HCT116 (cell line): ENCODE measurements around the gene GOLM1. TPM values are rescaled to one million over a fixed set of nuclear protein-coding genes. Genes with fewer than 3 reads are reported as not detected.

Experiments used
- ATAC-seq: fragments of 200-7000 bp; cut with Tn5 transposase; 2 replicates; pipeline ENCODE4 v1.9.1; 2020; ENCODE audit warnings: mild to moderate bottlenecking, moderate library complexity
- BruUV-seq: library from RNA; stranded (reverse); fragments of 400-500 nt; replicated peaks from 2 replicates; lab custom pipeline; 2021; lab: Mats Ljungman, UMichigan
- CTCF ChIA-PET: fragments of 300-600 bp; sonication (Branson Sonifier 250); formaldehyde crosslinking; loops from one replicate; lab custom pipeline; 2021; ENCODE audit warnings: antibody characterized with exemption; lab: Charles Lee
- POLR2A ChIA-PET: fragments of 300-600, 350-600 bp; sonication (Branson Sonifier 250); formaldehyde crosslinking; loops from one replicate; lab custom pipeline; 2021; ENCODE audit warnings: antibody characterized with exemption; lab: Charles Lee
- RAD21 ChIA-PET, 2 experiments: fragments of 300-600 bp; sonication (Branson Sonifier 250); formaldehyde crosslinking; loops; one replicate each; lab custom pipeline; 2023; ENCODE audit warnings: low total read pairs in 2 of 2; ENCODE audit not compliant: uncharacterized antibody in 2 of 2, unreplicated experiment in 2 of 2, low non-redundant PET in 1 of 2; lab: Charles Lee
- DNase-seq: peaks from one replicate; pipeline ENCODE4 v3.0.0-alpha.2; 2010; ENCODE audit warnings: low read depth, low spot score
- H2AFZ ChIP-seq: fragments of 200-600 bp; shearing (Covaris generic), sonication (generic); 2 replicates; pipeline ENCODE4 v1.6.1; 2017; ENCODE audit warnings: low read depth, mixed run types, mixed read lengths, antibody characterized with exemption, low read length; ENCODE audit not compliant: poor library complexity, severe bottlenecking
- H3K27ac ChIP-seq: 2 replicates; pipeline ENCODE4 v1.5.1; 2012; ENCODE audit warnings: low read depth, low read length
- H3K27me3 ChIP-seq: fragments of 200-600 bp; sonication (generic); 2 replicates; pipeline ENCODE4 v1.6.1; 2016; ENCODE audit warnings: mixed run types, low read length, mixed read lengths; ENCODE audit not compliant: insufficient read depth
- H3K36me3 ChIP-seq, 2 experiments: fragments of 200-500 bp in 1 of 2; fragments of 200-600 bp in 1 of 2; sonication (Bioruptor generic) in 1 of 2; sonication (generic) in 1 of 2; 2 replicates each; pipeline versions ENCODE4 v1.5.1 to v1.6.1; 2014 to 2016; ENCODE audit warnings: low read length in 2 of 2, inconsistent platforms in 1 of 2, mixed read lengths in 1 of 2, mixed run types in 1 of 2; ENCODE audit not compliant: insufficient read depth in 2 of 2, control insufficient read depth in 1 of 2
- H3K4me1 ChIP-seq, 2 experiments: fragments of 200-600 bp in 1 of 2; sonication (generic) in 1 of 2; 2 replicates each; pipeline versions ENCODE4 v1.5.1 to v1.6.1; 2012 to 2017; ENCODE audit warnings: low read length in 2 of 2, inconsistent platforms in 1 of 2, mild to moderate bottlenecking in 1 of 2, mixed read lengths in 1 of 2, mixed run types in 1 of 2, moderate library complexity in 1 of 2; ENCODE audit not compliant: insufficient read depth in 2 of 2, control insufficient read depth in 1 of 2
- H3K4me2 ChIP-seq: fragments of 200-600 bp; sonication (generic); 2 replicates; pipeline ENCODE4 v1.6.1; 2017; ENCODE audit warnings: mixed run types, low read length, mixed read lengths
- H3K4me3 ChIP-seq, 2 experiments: fragments of 200-600 bp in 1 of 2; sonication (generic) in 1 of 2; replicated peaks in 1 of 2; 2 replicates each; pipeline ENCODE4 v1.5.1; 2011 to 2016; ENCODE audit warnings: low read length in 2 of 2, control low read depth in 1 of 2, low read depth in 1 of 2, mild to moderate bottlenecking in 1 of 2, mixed read lengths in 1 of 2, mixed run types in 1 of 2
- H3K79me2 ChIP-seq: fragments of 200-600 bp; sonication (generic); 2 replicates; pipeline ENCODE4 v1.6.1; 2017; ENCODE audit warnings: mild to moderate bottlenecking, mixed run types, low read length, moderate library complexity, mixed read lengths; ENCODE audit not compliant: insufficient read depth
- H3K9ac ChIP-seq: fragments of 200-600 bp; sonication (generic); 2 replicates; pipeline ENCODE4 v1.6.1; 2016; ENCODE audit warnings: low read length, mixed read lengths
- H3K9me2 ChIP-seq: fragments of 200-600 bp; sonication (generic), shearing (Covaris generic); 2 replicates; pipeline ENCODE4 v1.6.1; 2017; ENCODE audit warnings: mixed run types, mild to moderate bottlenecking, moderate library complexity; ENCODE audit not compliant: insufficient read depth
- H3K9me3 ChIP-seq, 2 experiments: fragments of 200-500 bp in 1 of 2; fragments of 200-600 bp in 1 of 2; sonication (Bioruptor generic) in 1 of 2; sonication (generic) in 1 of 2; 2 replicates each; pipeline ENCODE4 v1.6.1; 2014 to 2017; ENCODE audit warnings: low read length in 2 of 2, mixed read lengths in 2 of 2, inconsistent platforms in 1 of 2, low read depth in 1 of 2, mild to moderate bottlenecking in 1 of 2, mixed run types in 1 of 2, moderate library complexity in 1 of 2; ENCODE audit not compliant: control insufficient read depth in 1 of 2, insufficient read depth in 1 of 2
- H4K20me1 ChIP-seq: fragments of 200-600 bp; sonication (generic), shearing (Covaris generic); 2 replicates; pipeline ENCODE4 v1.6.1; 2017; ENCODE audit warnings: mixed run types, mild to moderate bottlenecking, moderate library complexity; ENCODE audit not compliant: insufficient read depth
- EGR1 ChIP-seq: IDR thresholded peaks from 2 replicates; pipeline ENCODE4 v1.6.1; 2012; ENCODE audit warnings: low read depth
- EZH2phosphoT487 ChIP-seq: fragments of 200-600 bp; IDR thresholded peaks from 2 replicates; pipeline ENCODE4 v1.6.1; 2018; ENCODE audit warnings: antibody characterized with exemption, borderline replicate concordance
- FOSL1 ChIP-seq: IDR thresholded peaks from 2 replicates; pipeline ENCODE4 v1.6.1; 2012; ENCODE audit warnings: low read depth
- JUND ChIP-seq: IDR thresholded peaks from 2 replicates; pipeline ENCODE4 v1.6.1; 2012
- RAD21 ChIP-seq: IDR thresholded peaks from 2 replicates; pipeline ENCODE4 v1.6.1; 2012; ENCODE audit warnings: low read depth, mild to moderate bottlenecking
- ZFX ChIP-seq: fragments of 450-650 bp; IDR thresholded peaks from 2 replicates; pipeline ENCODE4 v1.6.1; 2017
- intact Hi-C: fragments of 100-400 bp; cut with micrococcal nuclease; formaldehyde crosslinking; loops from 2 replicates; pipeline ENCODE4 v1.10.0; 2022
- total RNA-seq: library from RNA; stranded (reverse); gene quantifications from one replicate; pipeline ENCODE4 v1.2.1, GENCODE V29; 2021; ENCODE audit not compliant: unreplicated experiment
- TF ChIP-seq, protein P1 (sequence below), 3 experiments: fragments of 200-600 bp in 1 of 3; sonication (generic) in 1 of 3; IDR thresholded peaks in 2 of 3; conservative IDR thresholded peaks in 1 of 3; 2 replicates each; pipeline ENCODE4 v1.5.1; 2012 to 2017; ENCODE audit warnings: low read depth in 2 of 3, low read length in 2 of 3, antibody characterized with exemption in 1 of 3, borderline replicate concordance in 1 of 3, control low read depth in 1 of 3, mild to moderate bottlenecking in 1 of 3, mixed read lengths in 1 of 3, mixed run types in 1 of 3, moderate library complexity in 1 of 3; ENCODE audit not compliant: insufficient read depth in 1 of 3
- TF ChIP-seq, protein P2 (sequence below): IDR thresholded peaks from 2 replicates; pipeline ENCODE4 v1.6.1; 2011; ENCODE audit warnings: mild to moderate bottlenecking, low read length, moderate library complexity; ENCODE audit not compliant: insufficient replicate concordance; ENCODE audit errors: extremely low read depth
- TF ChIP-seq, protein P3 (sequence below): IDR thresholded peaks from 2 replicates; pipeline ENCODE4 v1.6.1; 2012
- TF ChIP-seq, protein P4 (sequence below): IDR thresholded peaks from 2 replicates; pipeline ENCODE4 v1.6.1; 2012; ENCODE audit warnings: low read depth

GOLM1 gene
- total RNA-seq, 1 experiment from 2014 or later: 69.8 TPM

DNA sequence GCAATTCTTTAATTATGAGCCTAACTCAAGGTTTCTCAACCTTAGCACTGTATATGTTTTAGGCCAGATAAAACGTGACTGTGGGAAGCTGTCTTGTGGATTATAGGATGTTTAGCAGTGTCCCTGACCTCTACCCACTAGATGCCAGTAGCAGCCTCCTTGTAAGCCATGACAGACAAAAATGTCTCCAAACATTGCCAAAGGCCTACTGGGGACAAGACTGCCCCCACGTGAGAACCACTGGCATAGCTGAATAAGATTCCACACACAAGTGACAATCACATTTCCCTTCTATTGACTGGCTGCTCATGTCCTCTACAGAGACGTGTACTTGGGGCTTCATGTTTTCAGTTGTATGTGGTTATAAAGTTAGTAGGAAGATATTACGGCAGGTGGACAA is 55.4 kb downstream of the GOLM1 start:
- H3K4me2 ChIP-seq: no peak overlapping the region
- BruUV-seq: no TSS peak
- RAD21 ChIA-PET: no interaction called here
- no peak overlapping the region for H2AFZ ChIP-seq
- no peak overlapping the region for H3K9ac ChIP-seq
- H3K27me3 ChIP-seq: no peaks in the 10 kb centered on the region
- H3K36me3 ChIP-seq: 0 out of 4 replicates have a peak, but pooled peaks cover 0 to 2% of the 10 kb centered on the region in 2 experiments
- no peaks in the 10 kb centered on the region for H3K4me1 ChIP-seq
- no peaks in the 10 kb centered on the region for H3K79me2 ChIP-seq
- POLR2A ChIA-PET: no interaction called here
- no peak for TF ChIP-seq FOSL1
- TF ChIP-seq EGR1: no peak
- TF ChIP-seq RAD21: peak; percentile 51
- TF ChIP-seq, protein P1, sequence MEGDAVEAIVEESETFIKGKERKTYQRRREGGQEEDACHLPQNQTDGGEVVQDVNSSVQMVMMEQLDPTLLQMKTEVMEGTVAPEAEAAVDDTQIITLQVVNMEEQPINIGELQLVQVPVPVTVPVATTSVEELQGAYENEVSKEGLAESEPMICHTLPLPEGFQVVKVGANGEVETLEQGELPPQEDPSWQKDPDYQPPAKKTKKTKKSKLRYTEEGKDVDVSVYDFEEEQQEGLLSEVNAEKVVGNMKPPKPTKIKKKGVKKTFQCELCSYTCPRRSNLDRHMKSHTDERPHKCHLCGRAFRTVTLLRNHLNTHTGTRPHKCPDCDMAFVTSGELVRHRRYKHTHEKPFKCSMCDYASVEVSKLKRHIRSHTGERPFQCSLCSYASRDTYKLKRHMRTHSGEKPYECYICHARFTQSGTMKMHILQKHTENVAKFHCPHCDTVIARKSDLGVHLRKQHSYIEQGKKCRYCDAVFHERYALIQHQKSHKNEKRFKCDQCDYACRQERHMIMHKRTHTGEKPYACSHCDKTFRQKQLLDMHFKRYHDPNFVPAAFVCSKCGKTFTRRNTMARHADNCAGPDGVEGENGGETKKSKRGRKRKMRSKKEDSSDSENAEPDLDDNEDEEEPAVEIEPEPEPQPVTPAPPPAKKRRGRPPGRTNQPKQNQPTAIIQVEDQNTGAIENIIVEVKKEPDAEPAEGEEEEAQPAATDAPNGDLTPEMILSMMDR (IDR thresholded peaks at IDR 0.05 in 2 of 3, conservative IDR thresholded peaks at IDR 0.05 in 1 of 3; ENCODE audit: borderline replicate concordance in 1 of 3, insufficient read depth in 1 of 3, low read depth in 2 of 3, low read length in 2 of 3): peak; percentile 42 to 61 (median 47); a peak in 5 of 6 replicates
- intact Hi-C loops: no loop called here
- no peaks in the 10 kb centered on the region for H3K9me3 ChIP-seq
- H4K20me1 ChIP-seq: no peaks in the 10 kb centered on the region
- DNase-seq (peak; percentile 7), ATAC-seq (peak; percentile 68)
- H3K4me3 ChIP-seq: no peak overlapping the region
- CTCF ChIA-PET: interaction anchor here (0.9 to 1.2 kb wide), 2 partner anchors 158 to 196 kb away, joined by 3 to 4 read pairs; no protein-coding TSS in a partner anchor
- H3K27ac ChIP-seq: no peak overlapping the region
- H3K9me2 ChIP-seq: no peaks in the 10 kb centered on the region

DNA sequence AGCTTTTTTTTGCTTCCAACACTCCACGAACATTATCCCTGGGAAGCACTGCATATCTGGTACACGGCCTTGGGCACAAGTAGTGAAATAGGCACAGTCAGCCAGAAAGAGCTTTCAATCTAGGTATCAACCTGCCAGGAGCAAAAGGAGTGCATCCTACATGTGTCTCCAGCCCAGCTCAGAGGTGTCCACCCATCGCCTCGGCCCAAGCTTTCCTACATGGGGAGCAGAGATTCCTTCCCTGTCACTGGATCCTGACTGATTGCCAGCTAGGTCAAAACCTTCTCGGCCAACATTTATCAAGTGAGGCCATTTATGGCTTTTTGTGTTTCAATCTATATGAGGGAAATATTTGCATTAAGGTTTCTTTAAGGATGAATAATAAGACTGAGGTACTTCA is 55.8 kb downstream of the GOLM1 start:
- Histone ChIP-seq H3K36me3 (0 out of 4 replicates have a peak, but pooled peaks cover 0 to 2% of the 10 kb centered on the region in 2 experiments), H3K79me2 (no peaks in the 10 kb centered on the region; the same call in 1 of the 2 replicates), H3K4me2 (no peak overlapping the region), H3K9me3 (no peaks in the 10 kb centered on the region), H3K9ac (no peak overlapping the region), H3K9me2 (no peaks in the 10 kb centered on the region), H4K20me1 (no peaks in the 10 kb centered on the region), H3K4me1 (no peaks in the 10 kb centered on the region), H3K27ac (no peak overlapping the region), H3K4me3 (no peak overlapping the region), H3K27me3 (no peaks in the 10 kb centered on the region)
- BruUV-seq: no TSS peak
- DNase-seq (no peak), ATAC-seq (no peak)
- ChIA-PET RAD21 (no interaction called here), POLR2A (no interaction called here), CTCF (interaction anchor here (0.7 to 1.2 kb wide), 2 partner anchors 159 to 195 kb away, joined by 3 to 4 read pairs; no protein-coding TSS in a partner anchor)
- intact Hi-C loops: no loop called here
- TF ChIP-seq ZFX (no peak), EZH2phosphoT487 (no peak), JUND (no peak)
- TF ChIP-seq, protein P2, sequence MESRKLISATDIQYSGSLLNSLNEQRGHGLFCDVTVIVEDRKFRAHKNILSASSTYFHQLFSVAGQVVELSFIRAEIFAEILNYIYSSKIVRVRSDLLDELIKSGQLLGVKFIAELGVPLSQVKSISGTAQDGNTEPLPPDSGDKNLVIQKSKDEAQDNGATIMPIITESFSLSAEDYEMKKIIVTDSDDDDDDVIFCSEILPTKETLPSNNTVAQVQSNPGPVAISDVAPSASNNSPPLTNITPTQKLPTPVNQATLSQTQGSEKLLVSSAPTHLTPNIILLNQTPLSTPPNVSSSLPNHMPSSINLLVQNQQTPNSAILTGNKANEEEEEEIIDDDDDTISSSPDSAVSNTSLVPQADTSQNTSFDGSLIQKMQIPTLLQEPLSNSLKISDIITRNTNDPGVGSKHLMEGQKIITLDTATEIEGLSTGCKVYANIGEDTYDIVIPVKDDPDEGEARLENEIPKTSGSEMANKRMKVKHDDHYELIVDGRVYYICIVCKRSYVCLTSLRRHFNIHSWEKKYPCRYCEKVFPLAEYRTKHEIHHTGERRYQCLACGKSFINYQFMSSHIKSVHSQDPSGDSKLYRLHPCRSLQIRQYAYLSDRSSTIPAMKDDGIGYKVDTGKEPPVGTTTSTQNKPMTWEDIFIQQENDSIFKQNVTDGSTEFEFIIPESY: no peak
- TF ChIP-seq, protein P3, sequence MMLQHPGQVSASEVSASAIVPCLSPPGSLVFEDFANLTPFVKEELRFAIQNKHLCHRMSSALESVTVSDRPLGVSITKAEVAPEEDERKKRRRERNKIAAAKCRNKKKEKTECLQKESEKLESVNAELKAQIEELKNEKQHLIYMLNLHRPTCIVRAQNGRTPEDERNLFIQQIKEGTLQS: no peak
- TF ChIP-seq, protein P4, sequence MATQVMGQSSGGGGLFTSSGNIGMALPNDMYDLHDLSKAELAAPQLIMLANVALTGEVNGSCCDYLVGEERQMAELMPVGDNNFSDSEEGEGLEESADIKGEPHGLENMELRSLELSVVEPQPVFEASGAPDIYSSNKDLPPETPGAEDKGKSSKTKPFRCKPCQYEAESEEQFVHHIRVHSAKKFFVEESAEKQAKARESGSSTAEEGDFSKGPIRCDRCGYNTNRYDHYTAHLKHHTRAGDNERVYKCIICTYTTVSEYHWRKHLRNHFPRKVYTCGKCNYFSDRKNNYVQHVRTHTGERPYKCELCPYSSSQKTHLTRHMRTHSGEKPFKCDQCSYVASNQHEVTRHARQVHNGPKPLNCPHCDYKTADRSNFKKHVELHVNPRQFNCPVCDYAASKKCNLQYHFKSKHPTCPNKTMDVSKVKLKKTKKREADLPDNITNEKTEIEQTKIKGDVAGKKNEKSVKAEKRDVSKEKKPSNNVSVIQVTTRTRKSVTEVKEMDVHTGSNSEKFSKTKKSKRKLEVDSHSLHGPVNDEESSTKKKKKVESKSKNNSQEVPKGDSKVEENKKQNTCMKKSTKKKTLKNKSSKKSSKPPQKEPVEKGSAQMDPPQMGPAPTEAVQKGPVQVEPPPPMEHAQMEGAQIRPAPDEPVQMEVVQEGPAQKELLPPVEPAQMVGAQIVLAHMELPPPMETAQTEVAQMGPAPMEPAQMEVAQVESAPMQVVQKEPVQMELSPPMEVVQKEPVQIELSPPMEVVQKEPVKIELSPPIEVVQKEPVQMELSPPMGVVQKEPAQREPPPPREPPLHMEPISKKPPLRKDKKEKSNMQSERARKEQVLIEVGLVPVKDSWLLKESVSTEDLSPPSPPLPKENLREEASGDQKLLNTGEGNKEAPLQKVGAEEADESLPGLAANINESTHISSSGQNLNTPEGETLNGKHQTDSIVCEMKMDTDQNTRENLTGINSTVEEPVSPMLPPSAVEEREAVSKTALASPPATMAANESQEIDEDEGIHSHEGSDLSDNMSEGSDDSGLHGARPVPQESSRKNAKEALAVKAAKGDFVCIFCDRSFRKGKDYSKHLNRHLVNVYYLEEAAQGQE: no peak
- TF ChIP-seq, all 23 proteins: peak for 0
- no peak overlapping the region for H2AFZ ChIP-seq
